H9 (cell line): ENCODE results near the gene LPAR1. TPM values are rescaled to one million over a fixed set of nuclear protein-coding genes. Genes with fewer than 3 reads are reported as not detected.

Experiments
- DNase-seq: peaks from one replicate; pipeline ENCODE4 v3.0.0-alpha.2; 2017
- H2AFZ ChIP-seq: one replicate; pipeline ENCODE4 v1.6.1; 2013; ENCODE audit warnings: mild to moderate bottlenecking, low read length, control low read depth, moderate library complexity
- H2AK5ac ChIP-seq: 2 replicates; pipeline ENCODE4 v1.6.1; 2013; ENCODE audit warnings: low read length, control low read depth, mixed read lengths; ENCODE audit not compliant: insufficient read length
- H2BK120ac ChIP-seq: one replicate; pipeline ENCODE4 v1.6.1; 2013; ENCODE audit warnings: low read depth, mild to moderate bottlenecking, low read length, control low read depth, inconsistent platforms; ENCODE audit not compliant: poor library complexity, severe bottlenecking
- H2BK12ac ChIP-seq: 2 replicates; pipeline ENCODE4 v1.6.1; 2013; ENCODE audit warnings: low read length, control low read depth, mixed read lengths, low read depth; ENCODE audit not compliant: insufficient read length
- H2BK15ac ChIP-seq: 2 replicates; pipeline ENCODE4 v1.6.1; 2013; ENCODE audit warnings: low read depth, low read length, control low read depth
- H2BK20ac ChIP-seq: one replicate; pipeline ENCODE4 v1.6.1; 2013; ENCODE audit warnings: low read depth, mild to moderate bottlenecking, low read length, control low read depth, inconsistent platforms; ENCODE audit not compliant: poor library complexity, severe bottlenecking
- H2BK5ac ChIP-seq: 2 replicates; pipeline ENCODE4 v1.6.1; 2013; ENCODE audit warnings: low read length, control low read depth, mixed read lengths; ENCODE audit not compliant: insufficient read length
- H3K14ac ChIP-seq: 2 replicates; pipeline ENCODE4 v1.6.1; 2013; ENCODE audit warnings: low read length, control low read depth; ENCODE audit not compliant: insufficient read depth
- H3K18ac ChIP-seq: 2 replicates; pipeline ENCODE4 v1.6.1; 2013; ENCODE audit warnings: low read depth, mild to moderate bottlenecking, mixed read lengths, low read length, control low read depth; ENCODE audit not compliant: insufficient read length
- H3K23ac ChIP-seq: 2 replicates; pipeline ENCODE4 v1.6.1; 2013; ENCODE audit warnings: low read length, control low read depth, mixed read lengths, low read depth; ENCODE audit not compliant: insufficient read length
- H3K23me2 ChIP-seq: 2 replicates; pipeline ENCODE4 v1.6.1; 2013; ENCODE audit warnings: low read depth, mild to moderate bottlenecking, mixed read lengths, low read length, control low read depth; ENCODE audit not compliant: insufficient read length, poor library complexity, severe bottlenecking
- H3K27ac ChIP-seq: 2 replicates; pipeline ENCODE4 v1.5.1; 2013; ENCODE audit warnings: low read length, control low read depth, mixed read lengths, low read depth; ENCODE audit not compliant: insufficient read length
- H3K27me3 ChIP-seq: 2 replicates; pipeline ENCODE4 v1.6.1; 2013; ENCODE audit warnings: low read length, control low read depth, inconsistent platforms; ENCODE audit not compliant: insufficient read depth
- H3K4ac ChIP-seq: 2 replicates; pipeline ENCODE4 v1.6.1; 2013; ENCODE audit warnings: low read depth, mild to moderate bottlenecking, control low read depth, inconsistent platforms, low read length, moderate library complexity
- H3K4me1 ChIP-seq: 2 replicates; pipeline ENCODE4 v1.6.1; 2013; ENCODE audit warnings: low read length, control low read depth, inconsistent platforms; ENCODE audit not compliant: insufficient read depth
- H3K4me2 ChIP-seq: 2 replicates; pipeline ENCODE4 v1.6.1; 2013; ENCODE audit warnings: low read length, control low read depth, mixed read lengths; ENCODE audit not compliant: insufficient read length, insufficient read depth
- H3K56ac ChIP-seq: 2 replicates; pipeline ENCODE4 v1.6.1; 2013; ENCODE audit warnings: low read depth, mild to moderate bottlenecking, mixed read lengths, low read length, control low read depth; ENCODE audit not compliant: insufficient read length
- H3K79me1 ChIP-seq: 2 replicates; pipeline ENCODE4 v1.6.1; 2013; ENCODE audit warnings: low read depth, mild to moderate bottlenecking, moderate library complexity, low read length, control low read depth, inconsistent platforms; ENCODE audit not compliant: insufficient read depth, poor library complexity, severe bottlenecking
- H3K79me2 ChIP-seq: 2 replicates; pipeline ENCODE4 v1.6.1; 2013; ENCODE audit warnings: low read length, control low read depth, inconsistent platforms; ENCODE audit not compliant: insufficient read depth
- H3K9ac ChIP-seq: 2 replicates; pipeline ENCODE4 v1.6.1; 2013; ENCODE audit warnings: low read length, control low read depth, mixed read lengths; ENCODE audit not compliant: insufficient read length; ENCODE audit errors: extremely low read depth
- H3K9me3 ChIP-seq: one replicate; pipeline ENCODE4 v1.6.1; 2013; ENCODE audit warnings: low read depth, low read length, inconsistent platforms; ENCODE audit not compliant: control insufficient read depth
- H3T11ph ChIP-seq: one replicate; pipeline ENCODE4 v1.6.1; 2013; ENCODE audit warnings: mild to moderate bottlenecking, low read length, control low read depth, inconsistent platforms
- H4K20me1 ChIP-seq: one replicate; pipeline ENCODE4 v1.6.1; 2013; ENCODE audit not compliant: control insufficient read depth, insufficient read length, insufficient read depth
- H4K5ac ChIP-seq: 2 replicates; pipeline ENCODE4 v1.6.1; 2013; ENCODE audit warnings: low read depth, mild to moderate bottlenecking, mixed read lengths, low read length, control low read depth; ENCODE audit not compliant: insufficient read length
- H4K8ac ChIP-seq: replicated peaks from 2 replicates; pipeline ENCODE4 v1.6.1; 2013; ENCODE audit warnings: low read length, control low read depth, mixed read lengths, low read depth; ENCODE audit not compliant: insufficient read length
- H4K91ac ChIP-seq: 2 replicates; pipeline ENCODE4 v1.6.1; 2013; ENCODE audit warnings: low read depth, mild to moderate bottlenecking, moderate library complexity, mixed read lengths, low read length, control low read depth; ENCODE audit not compliant: insufficient read length
- H3K27ac Mint-ChIP-seq, 3 experiments: 2 replicates in 2 of 3; 3 replicates in 1 of 3; pipeline ENCODE4 v1.8.0; 2020 to 2021; ENCODE audit warnings: mixed read lengths in 3 of 3, mild to moderate bottlenecking in 1 of 3, moderate library complexity in 1 of 3
- H3K27me3 Mint-ChIP-seq: 2 replicates; pipeline ENCODE4 v1.8.0; 2021; ENCODE audit warnings: low read depth, mild to moderate bottlenecking, moderate library complexity, mixed read lengths
- H3K36me3 Mint-ChIP-seq, 3 experiments: 2 replicates in 2 of 3; 3 replicates in 1 of 3; pipeline ENCODE4 v1.8.0; 2020 to 2021; ENCODE audit warnings: low read depth in 3 of 3, mixed read lengths in 3 of 3; ENCODE audit not compliant: insufficient read depth in 1 of 3
- H3K4me1 Mint-ChIP-seq, 2 experiments: 2 replicates each; pipeline ENCODE4 v1.8.0; 2020; ENCODE audit warnings: mixed read lengths in 2 of 2
- H3K4me3 Mint-ChIP-seq, 2 experiments: 2 replicates in 1 of 2; 3 replicates in 1 of 2; pipeline ENCODE4 v1.8.0; 2020 to 2021; ENCODE audit warnings: mild to moderate bottlenecking in 2 of 2, mixed read lengths in 2 of 2, moderate library complexity in 1 of 2
- H3K9me3 Mint-ChIP-seq, 2 experiments: 2 replicates in 1 of 2; 3 replicates in 1 of 2; pipeline ENCODE4 v1.8.0; 2020; ENCODE audit warnings: mild to moderate bottlenecking in 2 of 2, mixed read lengths in 2 of 2, moderate library complexity in 1 of 2
- WGBS: extraction: QIAGEN DNeasy Blood & Tissue Kit; methylation state at CpG from one replicate; pipeline ENCODE4 v1.1.7; 2013; ENCODE audit warnings: missing lambda C conversion rate, low lambda C conversion rate, mixed read lengths; ENCODE audit not compliant: insufficient read length; ENCODE audit errors: extremely low coverage; 5-methylcytosine and 5-hydroxymethylcytosine counted together
- total RNA-seq: library from RNA; stranded (reverse); gene quantifications from 2 replicates; pipeline ENCODE4 v1.2.1, GENCODE V29; 2021
- TF ChIP-seq, protein P1 (sequence below): fragments of 200-600 bp; sonication (generic); conservative IDR thresholded peaks from 3 replicates; pipeline ENCODE4 v1.8.0; 2021; ENCODE audit warnings: antibody characterized with exemption, mild to moderate bottlenecking

LPAR1 gene
- total RNA-seq, 1 experiment from 2014 or later, result 1.3 TPM

DNA sequence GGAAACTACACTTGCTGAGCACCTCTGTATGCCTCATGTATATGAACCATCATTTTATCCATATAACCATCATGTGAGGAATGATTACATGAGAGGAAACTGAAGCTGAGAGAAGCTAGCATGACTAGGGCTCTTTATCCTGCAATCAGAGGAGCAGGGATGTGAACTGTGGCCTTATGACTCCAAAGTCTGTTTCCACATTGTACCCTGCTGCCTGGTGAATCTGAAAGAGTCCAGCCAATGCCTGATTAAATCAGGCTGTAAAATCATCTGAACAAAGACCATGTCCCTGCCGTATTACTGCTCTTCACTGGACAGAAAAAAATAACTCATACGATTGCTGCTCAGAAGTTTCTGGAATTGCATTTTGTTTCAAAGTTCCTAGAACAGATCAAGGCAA, 67.0 kb downstream of the LPAR1 start:
- H3K27ac Mint-ChIP-seq, result peak overlapping the region in 2 of 3 experiments; percentile 23 to 58; a peak in 2 of 7 replicates
- no peak overlapping the region for H3T11ph ChIP-seq

More for the DNA sequence above, 67.0 kb downstream of the LPAR1 start:
- no peak overlapping the region for H3K23ac ChIP-seq
- no peak overlapping the region for H4K5ac ChIP-seq
- no peak overlapping the region for H3K9ac ChIP-seq
- H3K18ac ChIP-seq, result no peak overlapping the region
- H3K4me1 ChIP-seq, result no peaks in the 10 kb centered on the region
- no peak overlapping the region for H2AFZ ChIP-seq
- Mint-ChIP-seq H3K36me3 (no peaks in the 10 kb centered on the region), H3K4me3 (no peak overlapping the region), H3K9me3 (no peaks in the 10 kb centered on the region), H3K4me1 (peaks cover 12 to 15% of the 10 kb centered on the region in 2 experiments), H3K27me3 (no peaks in the 10 kb centered on the region)
- no peak for DNase-seq
- H2BK5ac ChIP-seq, result no peak overlapping the region
- no peak overlapping the region for H3K4me2 ChIP-seq
- no peaks in the 10 kb centered on the region for H3K79me1 ChIP-seq
- H4K91ac ChIP-seq, result no peak overlapping the region
- WGBS, result no CpG with 5 or more reads among the region's 2 CpGs
- H3K56ac ChIP-seq, result no peak overlapping the region
- no peak overlapping the region for H2AK5ac ChIP-seq
- H4K20me1 ChIP-seq, result no peaks in the 10 kb centered on the region
- H2BK120ac ChIP-seq, result no peak overlapping the region
- H3K9me3 ChIP-seq, result no peaks in the 10 kb centered on the region
- TF ChIP-seq, protein P1, sequence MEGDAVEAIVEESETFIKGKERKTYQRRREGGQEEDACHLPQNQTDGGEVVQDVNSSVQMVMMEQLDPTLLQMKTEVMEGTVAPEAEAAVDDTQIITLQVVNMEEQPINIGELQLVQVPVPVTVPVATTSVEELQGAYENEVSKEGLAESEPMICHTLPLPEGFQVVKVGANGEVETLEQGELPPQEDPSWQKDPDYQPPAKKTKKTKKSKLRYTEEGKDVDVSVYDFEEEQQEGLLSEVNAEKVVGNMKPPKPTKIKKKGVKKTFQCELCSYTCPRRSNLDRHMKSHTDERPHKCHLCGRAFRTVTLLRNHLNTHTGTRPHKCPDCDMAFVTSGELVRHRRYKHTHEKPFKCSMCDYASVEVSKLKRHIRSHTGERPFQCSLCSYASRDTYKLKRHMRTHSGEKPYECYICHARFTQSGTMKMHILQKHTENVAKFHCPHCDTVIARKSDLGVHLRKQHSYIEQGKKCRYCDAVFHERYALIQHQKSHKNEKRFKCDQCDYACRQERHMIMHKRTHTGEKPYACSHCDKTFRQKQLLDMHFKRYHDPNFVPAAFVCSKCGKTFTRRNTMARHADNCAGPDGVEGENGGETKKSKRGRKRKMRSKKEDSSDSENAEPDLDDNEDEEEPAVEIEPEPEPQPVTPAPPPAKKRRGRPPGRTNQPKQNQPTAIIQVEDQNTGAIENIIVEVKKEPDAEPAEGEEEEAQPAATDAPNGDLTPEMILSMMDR, result no peak
- H3K27ac ChIP-seq, result no peak overlapping the region
- H3K23me2 ChIP-seq, result no peaks in the 10 kb centered on the region
- H2BK12ac ChIP-seq, result no peak overlapping the region
- H4K8ac ChIP-seq, result no peak overlapping the region
- H3K27me3 ChIP-seq, result no peaks in the 10 kb centered on the region
- H3K14ac ChIP-seq, result no peak overlapping the region
- no peaks in the 10 kb centered on the region for H3K79me2 ChIP-seq
- no peak overlapping the region for H2BK20ac ChIP-seq
- H3K4ac ChIP-seq, result no peak overlapping the region
- H2BK15ac ChIP-seq, result no peak overlapping the region
